HEK293 (cell line): ENCODE measurements around the gene IKZF4.

ENCODE experiments used
- CTCF ChIP-seq: fragments of 450-650 bp; formaldehyde crosslinking; IDR thresholded peaks from 2 replicates; pipeline ENCODE4 v1.5.1; 2016; ENCODE audit warnings: missing biosample characterization, missing genetic modification characterization
- SALL2 ChIP-seq: fragments of 450-650 bp; formaldehyde crosslinking; IDR thresholded peaks from 2 replicates; pipeline ENCODE4 v1.5.0; 2017; ENCODE audit warnings: missing biosample characterization, mild to moderate bottlenecking, missing genetic modification characterization, borderline replicate concordance
- ZBTB26 ChIP-seq: fragments of 450-650 bp; formaldehyde crosslinking; optimal IDR thresholded peaks from 2 replicates; pipeline ENCODE3; 2016; ENCODE audit warnings: missing biosample characterization, mild to moderate bottlenecking, missing genetic modification characterization

GRCh38 chr12:56053407-56053893 is 32.6 kb downstream of the IKZF4 start:
- TF ChIP-seq CTCF (tag by site-specific recombination) = no peak
- no peak for TF ChIP-seq ZBTB26 (tag by site-specific recombination)
- TF ChIP-seq SALL2 (tag by site-specific recombination) = no peak
